Uterus (tissue), 2 donors: ENCODE data around the gene KRTAP9-9.

ENCODE experiments used
- POLR2A ChIP-seq, 2 donors: fragments of 450-650 bp; IDR thresholded peaks; one replicate each; pipeline ENCODE4 v1.6.1; 2016; ENCODE audit warnings: antibody characterized with exemption in 2 of 2, mild to moderate bottlenecking in 1 of 2, moderate library complexity in 1 of 2
- TF ChIP-seq, protein P1 (sequence below), 4 experiments: fragments of 200-600 bp in 2 of 4; fragments of 450-650 bp in 2 of 4; sonication (generic) in 2 of 4; IDR thresholded peaks; one replicate each; pipeline ENCODE4 v1.5.1; 2016 to 2019; ENCODE audit warnings: antibody characterized with exemption in 4 of 4, mild to moderate bottlenecking in 2 of 4, moderate library complexity in 1 of 4

DNA sequence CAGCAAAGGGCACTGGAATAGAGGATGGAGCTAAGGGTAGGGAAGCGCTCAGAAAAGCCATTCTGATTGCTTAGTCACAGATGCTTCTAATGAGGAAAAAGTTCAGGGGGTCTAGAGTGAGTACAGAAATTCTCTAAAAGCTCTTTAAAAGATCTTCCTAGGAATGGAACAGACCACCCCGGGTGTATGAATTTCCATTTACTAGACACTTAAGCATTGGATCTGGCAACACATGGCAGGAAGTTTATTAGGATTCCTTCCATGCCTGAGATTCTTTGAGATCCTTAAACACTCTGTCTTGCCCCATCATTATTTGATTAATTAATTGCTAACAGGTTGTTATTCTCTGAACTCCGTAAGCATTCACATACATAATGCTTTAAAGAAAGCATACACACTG, 28.9 kb downstream of the KRTAP9-9 start:
- TF ChIP-seq, protein P1, sequence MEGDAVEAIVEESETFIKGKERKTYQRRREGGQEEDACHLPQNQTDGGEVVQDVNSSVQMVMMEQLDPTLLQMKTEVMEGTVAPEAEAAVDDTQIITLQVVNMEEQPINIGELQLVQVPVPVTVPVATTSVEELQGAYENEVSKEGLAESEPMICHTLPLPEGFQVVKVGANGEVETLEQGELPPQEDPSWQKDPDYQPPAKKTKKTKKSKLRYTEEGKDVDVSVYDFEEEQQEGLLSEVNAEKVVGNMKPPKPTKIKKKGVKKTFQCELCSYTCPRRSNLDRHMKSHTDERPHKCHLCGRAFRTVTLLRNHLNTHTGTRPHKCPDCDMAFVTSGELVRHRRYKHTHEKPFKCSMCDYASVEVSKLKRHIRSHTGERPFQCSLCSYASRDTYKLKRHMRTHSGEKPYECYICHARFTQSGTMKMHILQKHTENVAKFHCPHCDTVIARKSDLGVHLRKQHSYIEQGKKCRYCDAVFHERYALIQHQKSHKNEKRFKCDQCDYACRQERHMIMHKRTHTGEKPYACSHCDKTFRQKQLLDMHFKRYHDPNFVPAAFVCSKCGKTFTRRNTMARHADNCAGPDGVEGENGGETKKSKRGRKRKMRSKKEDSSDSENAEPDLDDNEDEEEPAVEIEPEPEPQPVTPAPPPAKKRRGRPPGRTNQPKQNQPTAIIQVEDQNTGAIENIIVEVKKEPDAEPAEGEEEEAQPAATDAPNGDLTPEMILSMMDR (IDR thresholded peaks at IDR 0.05) = no peak
- no peak for TF ChIP-seq POLR2A (IDR thresholded peaks at IDR 0.05)
